Loucy (cell line): ENCODE measurements around the gene PRDM12.

Experiments
- H2AFZ ChIP-seq: fragments of 200-600 bp; sonication (generic); 2 replicates; pipeline ENCODE4 v1.6.0; 2016; ENCODE audit warnings: antibody characterized with exemption, mild to moderate bottlenecking, low read length, moderate library complexity
- H3F3A ChIP-seq: fragments of 200-600 bp; 2 replicates; pipeline ENCODE4 v1.6.0; 2016; ENCODE audit warnings: antibody characterized with exemption, low read depth, mild to moderate bottlenecking
- H3K27me3 ChIP-seq: fragments of 200-600 bp; sonication (generic); 2 replicates; pipeline ENCODE4 v1.6.1; 2014; ENCODE audit warnings: low read length, mild to moderate bottlenecking; ENCODE audit not compliant: insufficient read depth, poor library complexity, severe bottlenecking
- H3K36me3 ChIP-seq: fragments of 200-600 bp; sonication (generic); 2 replicates; pipeline ENCODE4 v1.6.1; 2016; ENCODE audit warnings: low read length; ENCODE audit not compliant: insufficient read depth
- H3K4me1 ChIP-seq: fragments of 200-600 bp; sonication (generic); 2 replicates; pipeline ENCODE4 v1.5.1; 2014; ENCODE audit warnings: low read length, mild to moderate bottlenecking; ENCODE audit not compliant: insufficient read depth, poor library complexity, severe bottlenecking
- H3K4me2 ChIP-seq: fragments of 200-600 bp; sonication (generic); 2 replicates; pipeline ENCODE4 v1.6.0; 2014; ENCODE audit warnings: antibody characterized with exemption, low read length, low read depth, mild to moderate bottlenecking; ENCODE audit not compliant: poor library complexity, severe bottlenecking
- H3K4me3 ChIP-seq: fragments of 200-600 bp; sonication (generic); 2 replicates; pipeline ENCODE4 v1.5.1; 2014; ENCODE audit warnings: low read length, mild to moderate bottlenecking, mixed read lengths; ENCODE audit not compliant: poor library complexity, severe bottlenecking
- H3K79me2 ChIP-seq: fragments of 200-600 bp; sonication (generic); 2 replicates; pipeline ENCODE4 v1.6.1; 2014; ENCODE audit warnings: low read length; ENCODE audit not compliant: insufficient read depth
- H3K9ac ChIP-seq: fragments of 200-600 bp; sonication (generic); 2 replicates; pipeline ENCODE4 v1.6.0; 2014; ENCODE audit warnings: mild to moderate bottlenecking, low read depth, low read length, moderate library complexity; ENCODE audit not compliant: poor library complexity, severe bottlenecking
- H3K9me2 ChIP-seq: fragments of 200-600 bp; sonication (generic); replicated peaks from 2 replicates; pipeline ENCODE4 v1.6.1; 2016; ENCODE audit warnings: low read depth, low read length, mixed read lengths
- H3K9me3 ChIP-seq: fragments of 200-600 bp; sonication (generic); 2 replicates; pipeline ENCODE4 v1.6.1; 2014; ENCODE audit warnings: mild to moderate bottlenecking, antibody characterized with exemption, low read length, low read depth; ENCODE audit not compliant: insufficient read depth
- H4K20me1 ChIP-seq: fragments of 200-600 bp; sonication (generic); 2 replicates; pipeline ENCODE4 v1.6.0; 2014; ENCODE audit warnings: antibody characterized with exemption, low read length, mild to moderate bottlenecking; ENCODE audit not compliant: insufficient read depth, poor library complexity, severe bottlenecking
- CTCF ChIP-seq: fragments of 200-600 bp; sonication (generic); conservative IDR thresholded peaks from 2 replicates; pipeline ENCODE4 v1.5.1; 2014; ENCODE audit warnings: mild to moderate bottlenecking, antibody characterized with exemption, low read length
- EZH2phosphoT487 ChIP-seq: fragments of 200-600 bp; IDR thresholded peaks from 2 replicates; pipeline ENCODE4 v1.6.1; 2018; ENCODE audit warnings: antibody characterized with exemption, mild to moderate bottlenecking, moderate library complexity, borderline replicate concordance

Gene PRDM12

DNA sequence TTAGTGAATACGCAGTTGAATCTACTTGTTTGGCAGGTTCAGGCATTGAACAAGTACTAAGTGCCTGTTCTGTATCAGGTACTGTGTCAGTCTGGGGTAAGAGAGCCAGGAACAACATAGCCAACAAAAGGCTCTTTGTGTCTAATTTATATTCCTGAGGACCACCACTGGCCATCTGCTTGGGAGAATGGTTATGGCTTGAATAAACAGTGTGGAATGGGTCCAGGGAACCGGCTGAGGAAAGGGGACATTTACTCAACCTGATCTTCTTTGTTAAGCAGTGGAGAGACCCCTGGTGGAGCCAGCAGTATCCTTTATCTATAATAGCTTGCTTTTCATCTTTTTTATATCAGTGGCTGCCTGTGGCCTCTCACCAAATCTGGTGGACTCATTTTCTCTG is 67.7 kb downstream of the PRDM12 start:
- TF ChIP-seq EZH2phosphoT487 (no peak), CTCF (0 out of 2 replicates have a peak, but pooled peaks have one; percentile 16)
- Histone ChIP-seq H2AFZ (no peak overlapping the region), H3K9me2 (no peaks in the 10 kb centered on the region), H3K4me3 (no peak overlapping the region), H3F3A (no peaks in the 10 kb centered on the region), H3K36me3 (no peaks in the 10 kb centered on the region), H3K9me3 (no peaks in the 10 kb centered on the region), H3K27me3 (no peaks in the 10 kb centered on the region), H3K4me2 (no peak overlapping the region), H3K4me1 (no peaks in the 10 kb centered on the region), H3K79me2 (no peaks in the 10 kb centered on the region), H4K20me1 (no peaks in the 10 kb centered on the region), H3K9ac (no peak overlapping the region)
